ENCODE data around the gene FZR1. TPM values are rescaled to one million over a fixed set of nuclear protein-coding genes. Genes with fewer than 3 reads are reported as not detected.

FZR1 gene
- total and polyA plus RNA-seq, 2 of the 13 experiments (the other 11 are each of a cell fraction or from before 2014, with no cell fraction given), result 29.0 to 30.8 TPM

GRCh38 chr19:3480383-3481091, 25.6 kb upstream of the FZR1 start, which contains the start of gene SMIM24 (continued):
- TF ChIP-seq ZUFSP (CRISPR knock-in tag; IDR thresholded peaks at IDR 0.05; ENCODE audit: borderline replicate concordance), result no peak
- no peak for TF ChIP-seq SMAD1 (CRISPR knock-in tag; IDR thresholded peaks at IDR 0.05; ENCODE audit: borderline replicate concordance, low read depth)
- 0 out of 2 replicates have a peak, but pooled peaks have one; percentile 32 for TF ChIP-seq ZNF607 (CRISPR knock-in tag; IDR thresholded peaks at IDR 0.05; ENCODE audit: borderline replicate concordance)
- no peak; the same call in 1 of the 2 replicates for TF ChIP-seq ZBTB20 (CRISPR knock-in tag; IDR thresholded peaks at IDR 0.05; ENCODE audit: borderline replicate concordance, low read depth)
- TF ChIP-seq, protein P1, sequence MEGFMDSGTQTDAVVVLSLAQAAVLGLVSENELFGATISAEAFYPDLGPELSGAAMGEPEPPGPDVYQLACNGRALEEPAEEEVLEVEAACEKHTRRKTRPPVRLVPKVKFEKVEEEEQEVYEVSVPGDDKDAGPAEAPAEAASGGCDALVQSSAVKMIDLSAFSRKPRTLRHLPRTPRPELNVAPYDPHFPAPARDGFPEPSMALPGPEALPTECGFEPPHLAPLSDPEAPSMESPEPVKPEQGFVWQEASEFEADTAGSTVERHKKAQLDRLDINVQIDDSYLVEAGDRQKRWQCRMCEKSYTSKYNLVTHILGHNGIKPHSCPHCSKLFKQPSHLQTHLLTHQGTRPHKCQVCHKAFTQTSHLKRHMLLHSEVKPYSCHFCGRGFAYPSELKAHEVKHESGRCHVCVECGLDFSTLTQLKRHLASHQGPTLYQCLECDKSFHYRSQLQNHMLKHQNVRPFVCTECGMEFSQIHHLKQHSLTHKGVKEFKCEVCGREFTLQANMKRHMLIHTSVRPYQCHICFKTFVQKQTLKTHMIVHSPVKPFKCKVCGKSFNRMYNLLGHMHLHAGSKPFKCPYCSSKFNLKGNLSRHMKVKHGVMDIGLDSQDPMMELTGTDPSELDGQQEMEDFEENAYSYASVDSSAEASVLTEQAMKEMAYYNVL (CRISPR knock-in tag; IDR thresholded peaks at IDR 0.05; ENCODE audit: borderline replicate concordance), result no peak
- TF ChIP-seq, protein P2, sequence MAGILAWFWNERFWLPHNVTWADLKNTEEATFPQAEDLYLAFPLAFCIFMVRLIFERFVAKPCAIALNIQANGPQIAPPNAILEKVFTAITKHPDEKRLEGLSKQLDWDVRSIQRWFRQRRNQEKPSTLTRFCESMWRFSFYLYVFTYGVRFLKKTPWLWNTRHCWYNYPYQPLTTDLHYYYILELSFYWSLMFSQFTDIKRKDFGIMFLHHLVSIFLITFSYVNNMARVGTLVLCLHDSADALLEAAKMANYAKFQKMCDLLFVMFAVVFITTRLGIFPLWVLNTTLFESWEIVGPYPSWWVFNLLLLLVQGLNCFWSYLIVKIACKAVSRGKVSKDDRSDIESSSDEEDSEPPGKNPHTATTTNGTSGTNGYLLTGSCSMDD (CRISPR knock-in tag; IDR thresholded peaks at IDR 0.05), result no peak
- TF ChIP-seq HBP1 (CRISPR knock-in tag; IDR thresholded peaks at IDR 0.05; ENCODE audit: low read depth), result no peak
- TF ChIP-seq KDM4B (CRISPR knock-in tag; IDR thresholded peaks at IDR 0.05), result no peak
- no peak for TF ChIP-seq CREM (IDR thresholded peaks at IDR 0.05)
- no peak for TF ChIP-seq CREM (CRISPR knock-in tag; IDR thresholded peaks at IDR 0.05)
- TF ChIP-seq, protein P3, sequence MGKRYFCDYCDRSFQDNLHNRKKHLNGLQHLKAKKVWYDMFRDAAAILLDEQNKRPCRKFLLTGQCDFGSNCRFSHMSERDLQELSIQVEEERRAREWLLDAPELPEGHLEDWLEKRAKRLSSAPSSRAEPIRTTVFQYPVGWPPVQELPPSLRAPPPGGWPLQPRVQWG (CRISPR knock-in tag; IDR thresholded peaks at IDR 0.05; ENCODE audit: borderline replicate concordance, low read depth), result no peak
- no peak for TF ChIP-seq ZNF501 (CRISPR knock-in tag; IDR thresholded peaks at IDR 0.05)
- no peak for TF ChIP-seq SETDB1 (CRISPR knock-in tag; IDR thresholded peaks at IDR 0.05; ENCODE audit: borderline replicate concordance)
- no peak for TF ChIP-seq NRL (CRISPR knock-in tag; IDR thresholded peaks at IDR 0.05; ENCODE audit: borderline replicate concordance)
- TF ChIP-seq ZNF329 (CRISPR knock-in tag; IDR thresholded peaks at IDR 0.05; ENCODE audit: low read depth), result no peak
- TF ChIP-seq ZNF556 (CRISPR knock-in tag; IDR thresholded peaks at IDR 0.05; ENCODE audit: borderline replicate concordance), result no peak
- no peak for TF ChIP-seq ZNF33B (CRISPR knock-in tag; IDR thresholded peaks at IDR 0.05)
- TF ChIP-seq CAMTA2 (CRISPR knock-in tag; IDR thresholded peaks at IDR 0.05; ENCODE audit: borderline replicate concordance), result no peak
- no peak for TF ChIP-seq ZNF570 (CRISPR knock-in tag; IDR thresholded peaks at IDR 0.05; ENCODE audit: borderline replicate concordance)
- no peak for TF ChIP-seq DPF2 (CRISPR knock-in tag; IDR thresholded peaks at IDR 0.05; ENCODE audit: borderline replicate concordance, low read depth)
- TF ChIP-seq ZNF709 (CRISPR knock-in tag; IDR thresholded peaks at IDR 0.05), result no peak
- no peak for TF ChIP-seq SRSF4 (IDR thresholded peaks at IDR 0.05; ENCODE audit: low read depth, low read length, poor library complexity, severe bottlenecking)
- no peak for TF ChIP-seq KAT7 (CRISPR knock-in tag; IDR thresholded peaks at IDR 0.05; ENCODE audit: borderline replicate concordance)

Data from HepG2 (cell line).